Activated CD4-positive, alpha-beta T cell treated with anti-CD3 and anti-CD28 coated beads, Interleukin-2, amount 10 ng/mL, durations not matched to agents 7 days and 5 days (primary cell): ENCODE results near the gene API5. TPM values are rescaled to one million over a fixed set of nuclear protein-coding genes. Genes with fewer than 3 reads are reported as not detected.

ENCODE experiments used
- CTCF ChIA-PET: fragments of 350-600 bp; sonication (Branson Sonifier 250); formaldehyde crosslinking; loops from one replicate; lab custom pipeline; 2021; ENCODE audit warnings: antibody characterized with exemption; lab: Charles Lee
- POLR2A ChIA-PET: fragments of 350-600 bp; sonication (Branson Sonifier 250); formaldehyde crosslinking; loops from one replicate; lab custom pipeline; 2021; ENCODE audit warnings: antibody characterized with exemption; lab: Charles Lee
- DNase-seq: peaks from one replicate; pipeline ENCODE4 v3.0.0-alpha.2; 2020
- H3K27ac Mint-ChIP-seq: one replicate; pipeline ENCODE4 v1.8.0; 2021; ENCODE audit warnings: mild to moderate bottlenecking, moderate library complexity, mixed read lengths
- H3K27me3 Mint-ChIP-seq: one replicate; pipeline ENCODE4 v1.8.0; 2021; ENCODE audit warnings: mixed read lengths
- H3K36me3 Mint-ChIP-seq: one replicate; pipeline ENCODE4 v1.8.0; 2021; ENCODE audit warnings: low read depth, mixed read lengths
- H3K4me1 Mint-ChIP-seq: one replicate; pipeline ENCODE4 v1.8.0; 2021; ENCODE audit warnings: mixed read lengths
- H3K4me3 Mint-ChIP-seq: one replicate; pipeline ENCODE4 v1.8.0; 2021; ENCODE audit warnings: mild to moderate bottlenecking, moderate library complexity, mixed read lengths
- H3K9me3 Mint-ChIP-seq: one replicate; pipeline ENCODE4 v1.8.0; 2021; ENCODE audit warnings: mixed read lengths
- total RNA-seq, 2 experiments: library from RNA; stranded (reverse); gene quantifications; one replicate each; pipeline ENCODE4 v1.2.3, GENCODE V29; 2021

The API5 gene
- total RNA-seq: 100 to 1,000 TPM; 124 to 129 TPM

DNA sequence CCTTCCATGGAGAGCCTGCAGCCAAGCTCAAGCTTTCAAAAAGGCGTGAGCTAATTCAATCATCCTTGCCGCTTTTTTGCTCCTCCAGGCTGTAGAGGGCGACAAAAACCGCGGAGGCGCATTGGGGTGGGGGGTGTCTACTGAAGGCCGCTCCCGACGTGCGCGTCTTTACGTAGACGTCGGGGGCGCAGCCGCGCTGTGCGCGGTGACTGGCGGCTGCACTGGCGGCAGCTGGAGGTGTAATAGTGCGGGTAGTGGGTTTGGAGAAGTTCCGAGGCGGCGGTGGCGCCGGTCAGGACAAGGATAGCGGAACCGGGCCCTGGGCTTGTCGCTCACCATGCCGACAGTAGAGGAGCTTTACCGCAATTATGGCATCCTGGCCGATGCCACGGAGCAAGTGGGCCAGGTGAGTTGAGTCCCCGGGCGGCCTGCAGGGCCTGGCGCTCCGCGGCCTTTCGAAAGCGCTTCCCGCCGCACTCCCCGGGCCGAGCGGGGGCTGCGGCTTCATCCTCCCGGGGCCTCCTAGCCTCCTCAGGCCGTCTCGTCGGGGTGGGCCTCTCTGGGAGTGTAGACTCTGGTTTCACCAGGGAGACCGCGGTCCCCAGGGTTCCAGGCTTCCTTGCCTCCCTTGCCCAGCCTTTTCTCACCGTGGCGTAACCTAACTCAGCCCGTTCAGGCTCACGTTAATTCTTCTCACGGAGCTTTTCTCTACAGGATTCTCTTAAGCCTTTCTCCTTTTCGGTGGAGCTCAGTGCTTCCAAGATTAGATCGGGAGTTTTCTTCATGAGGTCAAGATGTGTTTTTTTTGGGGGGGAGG, at the start of gene API5:
TSS of gene API5 (plus strand) at position 206 of the 817 bp plus-strand sequence. CDS start at position 338, 132 bp downstream.
- ChIA-PET POLR2A (interaction anchor here (0.5 to 0.7 kb wide), 2 partner anchors 104 to 122 kb away, joined by 3 read pairs; no protein-coding TSS in a partner anchor), CTCF (interaction anchor here (0.5 to 1.8 kb wide), 22 partner anchors 9 to 448 kb away, joined by 3 to 15 read pairs (median 4); partner anchors contain the start of gene TTC17)
- Mint-ChIP-seq H3K27me3 (no peaks in the 10 kb centered on the region), H3K27ac (peak within 1 kb of the TSS; percentile 98), H3K9me3 (no peaks in the 10 kb centered on the region), H3K4me3 (peak within 1 kb of the TSS; percentile 94), H3K36me3 (peaks cover 3% of the 10 kb centered on the region), H3K4me1 (peaks cover 46% of the 10 kb centered on the region)
- DNase-seq: peak; percentile 95

GRCh38 chr11:43267856-43268580, 43.8 kb upstream of the API5 start:
- no peak for DNase-seq
- H3K9me3 Mint-ChIP-seq: peaks cover 4% of the 10 kb centered on the region
- H3K27me3 Mint-ChIP-seq: peaks cover 2% of the 10 kb centered on the region
- H3K4me3 Mint-ChIP-seq: no peak overlapping the region
- CTCF ChIA-PET: no interaction called here
- H3K4me1 Mint-ChIP-seq: peaks cover 7% of the 10 kb centered on the region
- POLR2A ChIA-PET: no interaction called here
- H3K27ac Mint-ChIP-seq: no peak overlapping the region
- H3K36me3 Mint-ChIP-seq: no peaks in the 10 kb centered on the region

GRCh38 chr11:43268786-43269185, 43.0 kb upstream of the API5 start:
- no peaks in the 10 kb centered on the region for H3K36me3 Mint-ChIP-seq
- peaks cover 4% of the 10 kb centered on the region for H3K9me3 Mint-ChIP-seq
- ChIA-PET CTCF (no interaction called here), POLR2A (no interaction called here)
- H3K4me1 Mint-ChIP-seq: peaks cover 7% of the 10 kb centered on the region
- no peak for DNase-seq
- H3K4me3 Mint-ChIP-seq: no peak overlapping the region
- H3K27ac Mint-ChIP-seq: no peak overlapping the region
- peaks cover 2% of the 10 kb centered on the region for H3K27me3 Mint-ChIP-seq

- Mint-ChIP-seq H3K9me3 (peaks cover 4% of the 10 kb centered on the region), H3K36me3 (no peaks in the 10 kb centered on the region), H3K27ac (no peak overlapping the region), H3K27me3 (peaks cover 2% of the 10 kb centered on the region), H3K4me3 (no peak overlapping the region), H3K4me1 (peaks cover 7% of the 10 kb centered on the region)
- CTCF ChIA-PET: interaction anchor here (0.7 kb wide), 1 partner anchor 13 kb away, joined by 3 read pairs; no protein-coding TSS in a partner anchor
- no peak for DNase-seq
- POLR2A ChIA-PET: no interaction called here
These were observed 42.4 kb upstream of the API5 start for GRCh38 chr11:43269254-43269918.

DNA sequence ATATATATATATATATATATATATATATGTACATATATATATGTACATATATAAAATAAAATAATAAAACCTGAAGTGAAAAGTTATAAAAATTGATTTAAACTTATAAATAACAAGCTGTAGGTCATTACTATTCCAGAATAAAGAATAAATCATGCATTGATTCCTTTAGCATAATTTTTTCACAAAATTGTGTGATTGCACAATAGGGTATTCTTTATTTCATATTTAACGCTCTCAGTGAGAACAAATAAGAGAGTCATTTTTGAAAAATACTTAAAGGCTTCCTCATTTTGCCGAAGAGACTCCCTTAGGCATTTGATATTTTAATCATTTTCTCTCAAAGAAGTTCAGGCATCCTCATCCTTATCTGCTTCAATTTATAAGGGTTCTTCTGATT, 41.3 kb upstream of the API5 start:
- Mint-ChIP-seq H3K4me1 (peaks cover 7% of the 10 kb centered on the region), H3K4me3 (no peak overlapping the region), H3K36me3 (no peaks in the 10 kb centered on the region), H3K27me3 (peaks cover 2% of the 10 kb centered on the region), H3K27ac (no peak overlapping the region), H3K9me3 (peaks cover 4% of the 10 kb centered on the region)
- DNase-seq: no peak
- ChIA-PET POLR2A (no interaction called here), CTCF (no interaction called here)

DNA sequence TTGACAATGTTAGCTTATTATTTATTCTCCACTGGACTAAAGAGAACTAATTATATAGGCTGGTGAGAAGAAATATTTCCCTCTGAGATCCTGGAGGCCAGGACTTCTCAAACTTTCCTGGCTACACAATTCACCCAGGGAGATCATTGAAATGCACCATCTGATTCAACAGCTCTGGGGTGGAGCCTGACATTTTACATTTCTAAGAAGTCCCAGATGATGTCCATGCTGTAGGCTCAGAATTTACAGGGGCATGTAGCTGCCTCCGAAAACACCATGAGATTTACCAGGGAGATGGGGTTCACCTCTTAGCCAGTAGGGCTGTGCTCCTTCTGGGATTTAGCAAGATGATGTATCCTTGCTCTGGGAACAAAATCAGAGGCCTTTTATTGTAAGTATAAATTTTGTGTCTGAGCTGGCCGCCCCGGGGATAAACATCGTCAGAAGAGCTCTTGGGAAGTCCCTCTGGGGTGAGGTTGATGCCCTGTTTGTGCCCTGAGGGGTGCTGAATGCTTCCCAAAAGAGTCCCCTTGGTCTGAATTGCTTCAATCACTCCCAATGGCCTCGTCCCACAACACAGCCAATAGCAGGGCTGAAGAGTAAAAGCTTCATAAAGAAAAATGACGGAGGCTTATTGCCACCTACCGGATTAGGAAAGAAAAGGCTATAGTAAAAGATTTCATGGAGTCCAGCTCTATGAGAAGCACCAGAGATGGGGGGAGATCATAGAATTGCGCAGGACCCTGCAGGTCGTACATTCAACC, 33.4 kb upstream of the API5 start:
- Mint-ChIP-seq H3K4me3 (no peak overlapping the region), H3K9me3 (no peaks in the 10 kb centered on the region), H3K4me1 (no peaks in the 10 kb centered on the region), H3K27ac (no peak overlapping the region), H3K27me3 (peaks cover 4% of the 10 kb centered on the region), H3K36me3 (no peaks in the 10 kb centered on the region)
- ChIA-PET CTCF (no interaction called here), POLR2A (no interaction called here)
- DNase-seq: no peak

- H3K4me1 Mint-ChIP-seq: no peaks in the 10 kb centered on the region
- CTCF ChIA-PET: interaction anchor here (0.6 to 1.1 kb wide), 2 partner anchors 13 to 1348 kb away, joined by 3 read pairs; no protein-coding TSS in a partner anchor
- POLR2A ChIA-PET: no interaction called here
- peaks cover 4% of the 10 kb centered on the region for H3K27me3 Mint-ChIP-seq
- H3K9me3 Mint-ChIP-seq: no peaks in the 10 kb centered on the region
- DNase-seq: peak; percentile 45
- H3K36me3 Mint-ChIP-seq: no peaks in the 10 kb centered on the region
- no peak overlapping the region for H3K4me3 Mint-ChIP-seq
- H3K27ac Mint-ChIP-seq: no peak overlapping the region
These were observed 29.0 kb upstream of the API5 start for GRCh38 chr11:43282607-43283440.

DNA sequence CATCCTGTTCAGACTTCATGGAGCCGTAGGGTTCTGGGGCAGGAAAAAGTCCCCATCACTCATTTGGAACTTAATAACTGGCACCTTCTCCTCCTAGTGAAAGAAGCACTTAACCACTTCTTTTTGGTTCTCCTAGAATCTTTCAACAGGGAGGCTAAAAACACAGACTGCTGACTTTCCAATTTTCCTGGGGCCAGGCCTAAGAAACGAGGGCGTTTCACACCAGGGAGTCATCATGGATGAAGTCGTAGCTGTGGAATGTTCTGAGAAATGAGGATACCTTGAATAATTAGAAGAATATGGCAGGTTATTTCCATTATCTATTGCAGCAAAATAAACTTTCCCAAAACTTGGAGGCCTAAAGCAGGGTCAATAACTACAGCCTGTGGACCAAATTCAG, 26.0 kb upstream of the API5 start:
- Mint-ChIP-seq H3K4me3 (no peak overlapping the region), H3K9me3 (no peaks in the 10 kb centered on the region), H3K27me3 (no peaks in the 10 kb centered on the region), H3K4me1 (no peaks in the 10 kb centered on the region), H3K36me3 (no peaks in the 10 kb centered on the region), H3K27ac (no peak overlapping the region)
- DNase-seq: no peak
- POLR2A ChIA-PET: no interaction called here
- CTCF ChIA-PET: no interaction called here

DNA sequence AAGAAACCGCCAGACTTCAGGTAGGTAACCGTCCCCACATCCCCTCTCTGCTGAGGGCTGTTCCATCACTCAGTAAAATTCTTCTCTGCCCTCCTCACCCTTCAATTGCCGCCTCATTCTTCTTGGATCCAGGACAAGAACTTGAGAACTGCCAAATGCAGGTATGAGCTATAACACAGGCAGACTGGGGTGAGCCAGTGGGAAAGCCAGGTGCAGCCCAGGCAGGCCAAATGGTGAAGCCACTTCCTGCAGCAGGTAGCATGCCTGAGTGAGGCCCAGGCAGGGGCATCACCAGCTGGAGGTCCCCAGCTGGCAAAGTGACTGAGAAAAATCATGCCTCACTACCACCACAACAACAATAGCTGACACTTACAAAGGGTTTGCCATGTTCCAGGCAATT, 22.4 kb upstream of the API5 start:
- Mint-ChIP-seq H3K36me3 (no peaks in the 10 kb centered on the region), H3K27me3 (peaks cover 2% of the 10 kb centered on the region), H3K4me1 (no peaks in the 10 kb centered on the region), H3K9me3 (peaks cover 2% of the 10 kb centered on the region), H3K4me3 (no peak overlapping the region), H3K27ac (no peak overlapping the region)
- ChIA-PET CTCF (no interaction called here), POLR2A (no interaction called here)
- DNase-seq: no peak

DNA sequence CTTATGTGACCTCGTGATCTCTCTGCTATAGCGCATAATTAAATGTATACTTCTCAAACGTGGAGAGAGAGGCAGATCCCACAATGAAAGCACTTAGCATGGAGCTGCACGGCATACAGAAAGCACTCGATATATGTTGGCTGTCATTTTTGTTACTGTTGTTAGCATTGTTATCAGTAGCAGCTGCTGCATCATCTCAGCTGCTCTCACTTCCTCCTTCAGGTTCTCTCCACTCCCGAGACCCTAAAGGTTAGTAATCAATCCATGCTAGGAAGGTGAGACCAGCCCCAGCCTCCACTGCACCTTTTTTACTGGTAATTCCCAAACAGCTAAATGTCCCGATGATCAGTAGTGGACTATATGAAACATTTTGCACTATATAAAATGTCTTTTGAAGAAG, 13.4 kb upstream of the API5 start:
- no peak overlapping the region for H3K27ac Mint-ChIP-seq
- no peak for DNase-seq
- peaks cover 16% of the 10 kb centered on the region for H3K9me3 Mint-ChIP-seq
- H3K36me3 Mint-ChIP-seq: no peaks in the 10 kb centered on the region
- ChIA-PET POLR2A (no interaction called here), CTCF (interaction anchor here (1.6 kb wide), 1 partner anchor 11 kb away, joined by 4 read pairs; no protein-coding TSS in a partner anchor)
- H3K4me1 Mint-ChIP-seq: no peaks in the 10 kb centered on the region
- no peak overlapping the region for H3K4me3 Mint-ChIP-seq
- peaks cover 2% of the 10 kb centered on the region for H3K27me3 Mint-ChIP-seq

DNA sequence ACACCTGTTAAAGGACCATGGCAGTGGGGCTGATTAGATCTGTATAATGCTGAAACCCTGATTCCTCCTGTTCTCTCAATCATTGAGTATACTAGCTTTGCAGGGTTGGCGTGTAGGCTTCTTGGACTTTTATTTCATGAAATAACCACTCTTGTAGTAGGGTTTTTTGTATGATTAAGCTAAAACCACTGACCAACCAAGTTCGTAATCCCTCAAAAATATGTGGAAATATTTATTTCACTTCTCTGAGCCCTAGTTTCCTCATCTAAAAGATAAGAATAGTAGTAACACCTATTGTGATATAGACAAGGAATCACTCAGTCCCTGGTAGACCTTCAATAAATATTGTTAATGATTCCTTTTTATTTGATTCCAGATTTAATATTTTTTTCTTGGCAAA, 4.2 kb downstream of the API5 start:
- H3K4me3 Mint-ChIP-seq: no peak overlapping the region
- POLR2A ChIA-PET: no interaction called here
- DNase-seq: no peak
- H3K4me1 Mint-ChIP-seq: peaks cover 54% of the 10 kb centered on the region
- H3K9me3 Mint-ChIP-seq: no peaks in the 10 kb centered on the region
- H3K36me3 Mint-ChIP-seq: peaks cover 12% of the 10 kb centered on the region
- peak overlapping the region; percentile 57 for H3K27ac Mint-ChIP-seq
- CTCF ChIA-PET: no interaction called here
- H3K27me3 Mint-ChIP-seq: no peaks in the 10 kb centered on the region
